ENCODE results near the gene KANK4.
"Not testable (repeated sequence)": the region's sequence is repeated elsewhere in the genome, so short reads cannot be mapped to it uniquely, and the experiment has no call there.

The KANK4 gene

DNA sequence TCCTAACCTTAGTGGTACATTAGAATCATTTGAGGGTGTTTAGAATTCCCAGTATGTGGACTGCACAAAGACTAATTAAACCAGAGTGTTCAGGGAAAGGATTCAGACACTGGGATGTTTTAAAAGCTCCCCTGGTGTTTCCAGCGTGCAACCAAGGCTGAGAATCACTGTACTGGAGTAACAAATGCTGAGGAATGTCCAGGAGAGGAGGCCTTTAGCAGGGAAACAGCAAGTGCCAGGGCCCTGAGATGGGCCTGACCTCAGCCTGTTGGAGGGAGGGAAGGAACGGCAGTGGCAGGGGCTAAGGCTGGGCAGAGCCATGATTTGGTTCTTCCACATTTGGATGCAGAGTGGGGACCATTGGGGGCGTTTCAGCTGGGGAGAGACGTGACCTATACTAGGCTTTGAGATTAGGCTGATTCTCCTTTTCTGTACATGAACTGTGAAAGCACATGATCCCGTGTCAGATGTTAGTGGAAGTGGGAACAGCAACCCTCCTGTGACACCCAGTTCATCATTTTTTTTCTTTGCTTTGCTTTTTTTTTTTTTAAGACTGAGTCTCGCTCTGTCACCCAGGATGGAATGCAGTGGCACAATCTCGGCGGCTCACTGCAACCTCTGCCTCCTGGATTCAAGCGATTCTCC lies 49.3 kb downstream of the KANK4 start:
- DNase-seq: no peak

GRCh38 chr1:62269439-62269838 lies 49.8 kb downstream of the KANK4 start:
- no peak for DNase-seq

- DNase-seq: no peak
These were observed 50.9 kb downstream of the KANK4 start for GRCh38 chr1:62268315-62268714.

DNA sequence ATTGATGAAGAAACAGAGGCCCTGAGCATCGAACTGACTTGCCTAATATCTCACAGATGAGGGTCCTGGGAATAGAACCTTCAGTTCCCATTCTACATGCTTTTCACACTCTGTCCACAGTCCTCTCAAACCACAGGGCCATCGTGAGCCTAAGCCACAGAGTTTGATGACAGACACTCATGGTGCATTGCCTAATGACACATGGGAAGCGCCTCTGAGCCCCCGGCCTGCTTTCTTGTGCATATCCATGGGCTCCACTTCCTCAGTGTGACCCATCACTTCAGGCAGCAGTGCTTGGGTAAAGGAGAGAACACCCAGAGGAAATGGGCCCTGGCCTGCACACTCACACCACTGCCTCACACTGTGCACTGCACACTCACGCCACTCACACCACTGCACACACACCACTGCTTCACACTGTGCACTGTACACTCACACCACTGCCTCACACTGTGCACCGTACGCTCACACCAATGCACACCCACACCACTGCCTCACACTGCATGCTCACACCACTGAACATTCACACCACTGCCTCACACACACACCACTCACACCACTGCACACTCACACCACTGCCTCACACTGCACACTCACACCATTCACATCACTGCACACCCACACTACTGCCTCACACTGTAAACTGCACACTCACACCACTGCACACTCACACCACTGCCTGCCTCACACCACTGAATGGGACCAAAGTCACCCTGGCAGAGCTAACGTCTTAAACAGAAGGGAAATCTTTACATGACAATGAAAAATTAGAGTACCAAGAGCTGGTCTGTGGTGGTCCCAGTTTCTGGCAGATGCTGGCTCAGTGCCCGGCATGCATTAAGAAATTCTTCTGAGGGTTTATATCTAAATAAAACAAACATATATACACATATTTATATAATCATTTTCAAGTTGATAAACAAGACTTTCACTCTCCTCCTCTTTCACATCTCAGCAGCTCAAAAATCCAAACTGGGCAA lies 53.0 kb downstream of the KANK4 start:
- DNase-seq: no peak

DNA sequence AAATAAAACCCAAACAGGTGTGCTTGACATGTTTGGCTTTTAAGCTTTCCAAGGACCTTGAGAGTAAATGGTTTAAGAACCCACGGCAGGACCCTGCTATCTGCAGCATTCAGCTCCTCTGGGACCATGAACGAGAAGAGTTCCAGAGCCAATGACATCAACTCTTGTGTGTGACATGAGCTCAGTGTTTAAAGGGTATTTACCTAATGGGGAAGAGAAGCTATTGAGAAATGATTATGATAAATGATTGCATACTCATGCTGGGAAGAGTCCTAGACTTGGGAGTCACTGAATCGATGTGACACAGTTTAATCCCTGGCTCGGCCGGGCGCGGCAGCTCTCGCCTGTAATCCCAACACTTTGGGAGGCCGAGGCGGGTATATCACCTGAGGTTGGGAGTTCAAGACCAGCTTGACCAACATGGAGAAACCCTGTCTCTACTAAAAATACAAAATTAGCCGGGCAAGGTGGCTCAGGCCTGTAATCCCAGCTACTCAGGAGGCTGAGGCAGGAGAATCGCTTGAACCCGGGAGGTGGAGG lies 55.4 kb downstream of the KANK4 start:
- no peak for DNase-seq

GRCh38 chr1:62263006-62263813 lies 56.0 kb downstream of the KANK4 start:
- DNase-seq: no peak

- no peak for DNase-seq
These were observed 58.5 kb downstream of the KANK4 start for GRCh38 chr1:62260688-62261087.

- DNase-seq: no peak
These were observed 59.7 kb downstream of the KANK4 start for GRCh38 chr1:62259551-62259950.

GRCh38 chr1:62250126-62250726 lies 69.0 kb downstream of the KANK4 start:
- no peak for DNase-seq

GRCh38 chr1:62247391-62248168 lies 71.7 kb downstream of the KANK4 start:
- no peak for DNase-seq

DNA sequence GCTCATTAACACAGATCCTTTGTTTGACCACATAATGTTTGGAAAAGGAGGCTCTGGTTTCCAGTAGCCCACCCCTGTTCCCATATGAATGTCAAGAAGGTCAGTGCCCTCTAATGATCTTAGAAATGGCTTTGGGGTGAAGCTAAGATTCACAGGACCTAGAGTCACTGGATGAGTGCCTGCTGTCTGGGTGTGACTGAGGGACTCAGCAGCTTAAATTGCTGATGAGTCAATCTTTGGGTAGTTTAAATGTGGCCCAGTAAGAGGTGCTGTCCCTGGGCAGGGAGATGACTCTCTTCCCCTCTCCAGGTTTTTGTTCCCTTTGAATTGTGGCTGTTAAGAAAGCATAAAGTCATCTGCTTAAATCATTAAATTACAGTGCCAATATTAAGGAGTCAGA lies 74.0 kb downstream of the KANK4 start:
- DNase-seq: no peak

GRCh38 chr1:62244380-62244779 lies 74.9 kb downstream of the KANK4 start:
- not testable (repeated sequence) for DNase-seq

GRCh38 chr1:62241371-62242131 lies 77.7 kb downstream of the KANK4 start:
- no peak for DNase-seq

DNA sequence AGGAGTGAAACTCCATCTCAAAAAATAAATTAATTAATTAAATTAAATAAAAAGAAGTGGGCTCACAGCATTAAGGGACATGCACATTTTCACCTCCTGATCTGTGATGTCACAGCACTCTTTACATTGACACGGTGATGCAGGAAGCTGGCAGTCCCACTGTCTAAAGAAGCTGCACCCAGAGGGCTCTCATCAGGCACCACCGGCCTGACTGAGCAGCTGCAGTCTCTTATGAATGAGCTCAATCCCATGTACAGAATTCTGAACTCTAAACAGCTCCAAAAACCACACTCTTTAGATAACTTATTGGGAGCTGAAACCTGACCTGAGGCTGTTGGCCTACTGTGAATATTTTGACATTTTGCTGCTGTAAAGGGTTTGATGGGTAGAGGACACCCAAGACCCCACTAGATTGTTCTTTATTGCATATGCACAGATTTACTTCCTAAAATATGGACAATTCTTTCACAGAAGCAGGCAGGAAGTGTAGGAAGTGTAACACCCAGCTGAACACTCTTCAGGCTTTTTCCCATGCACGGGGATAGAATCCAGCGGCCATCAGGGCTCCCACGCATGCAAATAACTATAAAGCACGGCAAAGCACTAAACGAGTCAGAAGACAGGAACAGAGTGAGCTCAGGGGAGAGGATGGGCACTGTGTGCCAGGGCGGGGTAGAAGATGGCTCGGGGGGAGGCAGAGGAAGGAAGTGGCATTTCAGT lies 78.4 kb downstream of the KANK4 start:
- DNase-seq: no peak

- DNase-seq: not testable (repeated sequence)
These were observed 79.4 kb downstream of the KANK4 start for GRCh38 chr1:62239652-62240403.

GRCh38 chr1:62238507-62238906 lies 80.7 kb downstream of the KANK4 start:
- no peak for DNase-seq

DNA sequence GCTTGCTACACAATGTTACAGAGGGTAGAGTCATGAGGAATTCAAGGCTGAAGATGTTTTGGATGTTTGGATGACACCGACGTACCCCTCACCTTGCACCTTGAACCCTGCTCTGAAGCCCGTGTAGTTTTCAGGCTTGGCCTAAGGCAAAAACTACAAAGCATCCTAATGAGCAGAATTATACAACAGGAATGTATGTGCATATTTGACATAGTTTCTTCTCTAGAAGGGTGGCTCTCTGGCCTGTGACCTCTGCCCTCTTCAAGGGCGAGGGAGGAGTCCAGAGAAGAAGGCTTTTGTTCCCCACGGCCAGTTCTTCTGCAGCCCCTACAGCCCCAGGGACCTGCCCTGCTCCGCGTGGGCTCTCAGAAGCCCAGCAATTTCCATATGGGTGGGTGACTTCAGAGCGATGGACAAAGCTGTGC lies 81.3 kb downstream of the KANK4 start:
- no peak for DNase-seq

DNA sequence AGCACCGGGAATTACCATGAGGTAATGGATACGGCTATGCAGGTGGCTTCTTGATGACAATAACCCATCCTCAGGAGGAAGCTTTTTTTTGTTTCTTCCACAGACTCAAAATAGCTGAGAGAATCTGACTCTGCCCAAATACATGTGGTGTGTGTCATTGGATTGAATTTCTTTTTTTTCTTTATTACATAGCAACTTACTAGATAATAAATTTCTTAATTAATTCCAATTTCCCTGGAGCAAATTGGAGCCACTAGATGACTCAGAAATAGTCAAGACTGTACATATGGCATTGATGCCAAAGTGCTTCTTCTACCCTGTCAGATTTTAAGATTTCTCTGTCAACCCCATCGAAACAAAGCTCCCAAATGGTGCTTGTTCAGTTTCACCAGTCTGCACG lies 81.9 kb downstream of the KANK4 start:
- DNase-seq: no peak

- DNase-seq: no peak
These were observed 83.7 kb downstream of the KANK4 start for GRCh38 chr1:62235576-62235975.

DNA sequence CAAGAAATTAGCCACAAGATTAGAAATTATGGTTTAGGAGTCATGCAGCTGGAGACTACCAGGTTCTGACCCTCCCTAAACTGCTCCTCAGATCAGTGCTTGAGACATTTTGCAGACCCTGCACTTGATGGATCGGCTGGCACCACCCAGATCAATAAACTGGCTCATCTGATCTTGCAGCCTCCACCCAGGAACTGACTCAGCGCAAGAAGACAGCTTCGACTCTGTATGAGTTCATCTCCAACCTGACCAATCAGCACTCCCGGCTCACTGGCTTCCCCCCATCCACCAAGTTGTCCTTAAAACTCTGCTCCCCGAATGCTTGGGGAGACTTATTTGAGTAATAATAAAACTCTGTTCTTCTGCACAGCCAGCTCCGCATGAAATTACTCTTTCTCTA lies 84.5 kb downstream of the KANK4 start:
- DNase-seq: no peak

All from CD4-positive, alpha-beta T cell treated with Interleukin-15 for 1 hour (primary cell).